Gastrocnemius medialis (tissue), 4 donors: ENCODE results near the gene DCDC1.

Experiments used
- POLR2A ChIP-seq, 2 donors: fragments of 450-650 bp; IDR thresholded peaks; one replicate each; pipeline ENCODE4 v1.6.1; 2017; ENCODE audit warnings: antibody characterized with exemption in 2 of 2, mild to moderate bottlenecking in 2 of 2, moderate library complexity in 2 of 2
- TF ChIP-seq, protein P1 (sequence below), 5 experiments: fragments of 450-650 bp in 3 of 5; fragments of 200-600 bp in 2 of 5; sonication (generic) in 2 of 5; IDR thresholded peaks in 4 of 5; conservative IDR thresholded peaks in 1 of 5; 1 replicate in 4 of 5; 2 replicates in 1 of 5; pipeline ENCODE4 v1.5.1; 2016 to 2019; ENCODE audit warnings: antibody characterized with exemption in 5 of 5, mild to moderate bottlenecking in 3 of 5, moderate library complexity in 3 of 5

DNA sequence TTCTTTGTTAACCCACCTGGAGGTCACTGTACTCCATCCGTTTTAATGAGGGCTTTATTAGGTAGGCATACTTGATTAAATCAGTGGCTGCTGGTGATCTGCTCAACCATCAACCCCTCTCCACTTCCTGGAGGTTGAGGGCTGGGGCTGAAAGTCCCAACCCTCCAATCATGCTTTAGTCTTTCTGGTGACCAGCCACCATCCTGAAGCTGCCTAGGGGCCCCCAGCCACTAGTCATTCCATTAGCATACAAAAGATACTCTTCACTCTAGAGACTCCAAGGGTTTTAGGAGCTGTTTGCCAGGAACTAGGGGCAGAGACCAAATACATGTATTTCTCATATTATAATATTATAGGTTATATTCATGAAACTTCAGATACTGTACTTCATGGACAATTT is 13.6 kb upstream of the DCDC1 start:
- TF ChIP-seq, protein P1, sequence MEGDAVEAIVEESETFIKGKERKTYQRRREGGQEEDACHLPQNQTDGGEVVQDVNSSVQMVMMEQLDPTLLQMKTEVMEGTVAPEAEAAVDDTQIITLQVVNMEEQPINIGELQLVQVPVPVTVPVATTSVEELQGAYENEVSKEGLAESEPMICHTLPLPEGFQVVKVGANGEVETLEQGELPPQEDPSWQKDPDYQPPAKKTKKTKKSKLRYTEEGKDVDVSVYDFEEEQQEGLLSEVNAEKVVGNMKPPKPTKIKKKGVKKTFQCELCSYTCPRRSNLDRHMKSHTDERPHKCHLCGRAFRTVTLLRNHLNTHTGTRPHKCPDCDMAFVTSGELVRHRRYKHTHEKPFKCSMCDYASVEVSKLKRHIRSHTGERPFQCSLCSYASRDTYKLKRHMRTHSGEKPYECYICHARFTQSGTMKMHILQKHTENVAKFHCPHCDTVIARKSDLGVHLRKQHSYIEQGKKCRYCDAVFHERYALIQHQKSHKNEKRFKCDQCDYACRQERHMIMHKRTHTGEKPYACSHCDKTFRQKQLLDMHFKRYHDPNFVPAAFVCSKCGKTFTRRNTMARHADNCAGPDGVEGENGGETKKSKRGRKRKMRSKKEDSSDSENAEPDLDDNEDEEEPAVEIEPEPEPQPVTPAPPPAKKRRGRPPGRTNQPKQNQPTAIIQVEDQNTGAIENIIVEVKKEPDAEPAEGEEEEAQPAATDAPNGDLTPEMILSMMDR (IDR thresholded peaks at IDR 0.05 in 4 of 5, conservative IDR thresholded peaks at IDR 0.05 in 1 of 5) = no peak
- no peak for TF ChIP-seq POLR2A (IDR thresholded peaks at IDR 0.05)
